Suppressor macrophage (primary cell): ENCODE results near the gene C10orf105.
A peak's percentile ranks its signal among the peaks of the same experiment; 100 is the strongest.

Experiments
- DNase-seq, 4 experiments: peaks; one replicate each; pipeline ENCODE4 v3.0.0-alpha.2; 2020 to 2022

Gene C10orf105

GRCh38 chr10:71697938-71698709 lies 21.5 kb downstream of the C10orf105 start:
- no peak for DNase-seq

GRCh38 chr10:71696628-71697326 lies 22.8 kb downstream of the C10orf105 start:
- peak; percentile 43 to 77 (median 52) for DNase-seq

GRCh38 chr10:71695502-71696476 lies 23.8 kb downstream of the C10orf105 start:
- peak; percentile 17 to 38 (median 34) for DNase-seq

- DNase-seq: peak; percentile 84 to 93 (median 92)
Measured at GRCh38 chr10:71694567-71694968, 25.0 kb downstream of the C10orf105 start.

- peak; percentile 42 to 68 (median 62) for DNase-seq
Measured at GRCh38 chr10:71694039-71694501, 25.5 kb downstream of the C10orf105 start.

GRCh38 chr10:71693377-71693776 lies 26.2 kb downstream of the C10orf105 start:
- DNase-seq: no peak

GRCh38 chr10:71692598-71693306 lies 26.8 kb downstream of the C10orf105 start:
- no peak for DNase-seq

- no peak for DNase-seq
Measured at GRCh38 chr10:71691405-71691804, 28.2 kb downstream of the C10orf105 start.

GRCh38 chr10:71690094-71690720 lies 29.4 kb downstream of the C10orf105 start:
- DNase-seq: no peak

- DNase-seq: no peak
Measured at GRCh38 chr10:71688256-71688655, 31.3 kb downstream of the C10orf105 start.

GRCh38 chr10:71687480-71687879 lies 32.1 kb downstream of the C10orf105 start:
- no peak for DNase-seq

- DNase-seq: no peak
Measured at GRCh38 chr10:71687077-71687476, 32.5 kb downstream of the C10orf105 start.

GRCh38 chr10:71685554-71686232 lies 33.9 kb downstream of the C10orf105 start:
- no peak for DNase-seq

GRCh38 chr10:71684356-71685173 lies 35.0 kb downstream of the C10orf105 start:
- no peak for DNase-seq

GRCh38 chr10:71683301-71683700 lies 36.3 kb downstream of the C10orf105 start:
- no peak for DNase-seq

GRCh38 chr10:71681977-71682376 lies 37.6 kb downstream of the C10orf105 start:
- DNase-seq: no peak

- DNase-seq: no peak
Measured at GRCh38 chr10:71679425-71679824, 40.2 kb downstream of the C10orf105 start.

GRCh38 chr10:71678057-71678805 lies 41.3 kb downstream of the C10orf105 start:
- DNase-seq: peak in 3 of 4 experiments; percentile 44 to 62 (median 50)

- DNase-seq: no peak
Measured at GRCh38 chr10:71677261-71677660, 42.3 kb downstream of the C10orf105 start.
